IMR-90 (cell line): ENCODE data around the gene TRMO.

ENCODE experiments used
- MXI1 ChIP-seq: IDR thresholded peaks from 2 replicates; pipeline ENCODE4 v1.6.1; 2012; ENCODE audit warnings: low read depth, mild to moderate bottlenecking, low read length, moderate library complexity, borderline replicate concordance
- POLR2A ChIP-seq: IDR thresholded peaks from 2 replicates; pipeline ENCODE4 v1.6.1; 2012; ENCODE audit warnings: mild to moderate bottlenecking, low read depth, low read length
- RCOR1 ChIP-seq: IDR thresholded peaks from 2 replicates; pipeline ENCODE4 v1.6.1; 2012; ENCODE audit warnings: mild to moderate bottlenecking, low read length, improper control_type of control experiment; ENCODE audit not compliant: insufficient replicate concordance
- RFX5 ChIP-seq: IDR thresholded peaks from 2 replicates; pipeline ENCODE4 v1.8.0; 2012; ENCODE audit warnings: low read depth, mild to moderate bottlenecking, low read length, moderate library complexity
- TF ChIP-seq, protein P1 (sequence below): conservative IDR thresholded peaks from 2 replicates; pipeline ENCODE4 v1.5.1; 2012; ENCODE audit warnings: mild to moderate bottlenecking, low read depth, low read length, improper control_type of control experiment

DNA sequence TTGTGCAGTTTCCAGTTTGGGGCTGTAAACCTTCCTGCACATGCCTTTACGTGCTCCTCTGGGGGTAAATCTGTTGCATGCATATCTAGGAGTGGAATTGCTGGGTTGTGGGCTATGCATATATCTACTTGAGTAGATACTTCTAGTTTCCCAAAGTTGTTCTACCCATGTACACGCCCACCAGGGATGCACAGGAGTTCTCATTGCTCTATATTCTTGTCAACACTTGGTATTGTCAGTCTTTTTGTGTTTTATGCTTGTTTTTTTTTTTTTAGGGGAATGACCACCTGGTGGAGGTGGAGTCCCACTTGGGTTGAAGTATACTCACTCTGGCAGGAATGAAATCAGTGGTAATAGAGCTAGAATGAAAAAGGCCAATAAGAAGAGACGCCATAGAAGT, 46.2 kb downstream of the TRMO start:
- TF ChIP-seq, protein P1, sequence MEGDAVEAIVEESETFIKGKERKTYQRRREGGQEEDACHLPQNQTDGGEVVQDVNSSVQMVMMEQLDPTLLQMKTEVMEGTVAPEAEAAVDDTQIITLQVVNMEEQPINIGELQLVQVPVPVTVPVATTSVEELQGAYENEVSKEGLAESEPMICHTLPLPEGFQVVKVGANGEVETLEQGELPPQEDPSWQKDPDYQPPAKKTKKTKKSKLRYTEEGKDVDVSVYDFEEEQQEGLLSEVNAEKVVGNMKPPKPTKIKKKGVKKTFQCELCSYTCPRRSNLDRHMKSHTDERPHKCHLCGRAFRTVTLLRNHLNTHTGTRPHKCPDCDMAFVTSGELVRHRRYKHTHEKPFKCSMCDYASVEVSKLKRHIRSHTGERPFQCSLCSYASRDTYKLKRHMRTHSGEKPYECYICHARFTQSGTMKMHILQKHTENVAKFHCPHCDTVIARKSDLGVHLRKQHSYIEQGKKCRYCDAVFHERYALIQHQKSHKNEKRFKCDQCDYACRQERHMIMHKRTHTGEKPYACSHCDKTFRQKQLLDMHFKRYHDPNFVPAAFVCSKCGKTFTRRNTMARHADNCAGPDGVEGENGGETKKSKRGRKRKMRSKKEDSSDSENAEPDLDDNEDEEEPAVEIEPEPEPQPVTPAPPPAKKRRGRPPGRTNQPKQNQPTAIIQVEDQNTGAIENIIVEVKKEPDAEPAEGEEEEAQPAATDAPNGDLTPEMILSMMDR: no peak
- no peak for TF ChIP-seq POLR2A
- no peak for TF ChIP-seq MXI1
- no peak for TF ChIP-seq RCOR1
- TF ChIP-seq RFX5: no peak
